Measurements from ENCODE around the gene ZNF865. TPM values are rescaled to one million over a fixed set of nuclear protein-coding genes. Genes with fewer than 3 reads are reported as not detected.

The ZNF865 gene
- total and polyA plus RNA-seq, 5 experiments from 2014 or later, result 0.22 to 24.4 (median 11.0) TPM; not detected in 1

DNA sequence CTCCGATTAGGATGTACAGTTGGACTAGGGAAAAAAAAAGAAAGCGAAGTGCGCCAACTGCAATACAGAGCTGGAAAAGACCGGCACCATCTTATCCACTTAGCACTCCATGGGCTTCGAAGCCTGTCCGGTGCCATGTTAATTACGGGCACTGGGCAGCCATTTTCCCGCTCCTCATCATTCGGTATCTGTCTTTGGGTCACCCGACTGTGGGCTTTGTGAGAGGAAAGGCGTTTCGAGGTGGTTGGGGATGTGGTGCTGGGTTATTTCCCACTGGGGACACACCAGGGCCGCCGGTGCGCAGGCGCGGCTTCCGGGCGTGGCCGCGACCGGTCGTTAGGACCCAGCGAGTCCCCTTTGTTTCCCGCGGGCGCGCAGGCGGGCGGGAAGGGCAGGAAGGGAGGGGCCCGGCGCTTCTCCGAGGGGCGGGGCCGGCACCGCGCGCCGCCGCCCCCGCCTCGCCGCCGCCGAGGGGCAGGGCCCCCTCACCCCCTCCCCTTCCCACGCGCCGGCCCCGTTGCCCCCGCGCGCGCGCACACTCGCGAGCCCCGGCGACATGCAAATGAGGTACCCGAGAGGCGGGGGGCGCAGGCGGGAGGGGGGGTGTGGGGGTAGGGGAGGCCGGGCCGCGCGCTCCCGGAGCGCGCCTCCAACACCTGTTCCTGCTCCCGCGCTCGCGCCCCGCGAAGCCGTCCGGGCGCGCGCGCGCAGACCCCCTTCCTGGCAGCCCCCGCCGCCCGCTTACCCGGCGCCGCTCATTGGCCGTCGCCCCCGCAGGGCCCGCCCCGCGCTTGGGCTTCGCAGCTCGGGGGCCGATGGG, 5.4 kb upstream of the ZNF865 start, which contains the start of gene ZNF524:
Gene ZNF524 (plus strand): TSS at position 447 of the 820 bp plus-strand sequence. CDS start 1,825 bp downstream, outside the sequence.
- DNase-seq (peak; percentile 79 to 98 (median 86)), ATAC-seq (peak; percentile 73 to 76)
- Mint-ChIP-seq H3K27me3 (no peaks in the 10 kb centered on the region), H3K4me1 (peaks cover 16 to 41% (median 31%) of the 10 kb centered on the region in 4 donors), H3K36me3 (peaks cover 0 to 23% (median 14%) of the 10 kb centered on the region in 3 donors), H3K9me3 (no peaks in the 10 kb centered on the region), H3K4me3 (peak within 1 kb of the TSS; percentile 89 to 100 (median 99)), H3K27ac (peak within 1 kb of the TSS; percentile 96 to 100 (median 99))
- POLR2A ChIA-PET, result interaction anchor here (0.6 to 6.3 kb wide), 24 partner anchors 12 to 1151 kb away, joined by 3 to 60 read pairs (median 4); partner anchors contain the start of genes HSPBP1, ISOC2, KMT5C and LENG8

GRCh38 chr19:55600662-55601028, 4.8 kb upstream of the ZNF865 start:
- no peak for DNase-seq
- ATAC-seq, result no peak
- POLR2A ChIA-PET, result interaction anchor here (0.7 to 6.3 kb wide), 10 partner anchors 14 to 261 kb away, joined by 3 to 60 read pairs (median 21); partner anchors contain the start of genes KMT5C, U2AF2, ZNF581 and ZNF628

GRCh38 chr19:55601084-55601483, 4.4 kb upstream of the ZNF865 start:
- Mint-ChIP-seq H3K36me3 (peaks cover 0 to 12% (median 3%) of the 10 kb centered on the region in 3 donors), H3K27ac (peak overlapping the region; percentile 70 to 93 (median 86)), H3K27me3 (no peaks in the 10 kb centered on the region), H3K4me1 (peaks cover 19 to 46% (median 33%) of the 10 kb centered on the region in 4 donors), H3K9me3 (no peaks in the 10 kb centered on the region), H3K4me3 (peak overlapping the region; percentile 70 to 89 (median 84))
- ATAC-seq (no peak), DNase-seq (no peak)
- POLR2A ChIA-PET, result interaction anchor here (0.5 to 6.3 kb wide), 10 partner anchors 14 to 72 kb away, joined by 3 to 60 read pairs (median 17); partner anchors contain the start of genes U2AF2, ZNF581 and ZNF784

More at GRCh38 chr19:55600662-55601028, 4.8 kb upstream of the ZNF865 start:
- Mint-ChIP-seq H3K27me3 (no peaks in the 10 kb centered on the region), H3K4me3 (peak overlapping the region; percentile 70 to 89 (median 84)), H3K27ac (peak overlapping the region; percentile 70 to 93 (median 86)), H3K9me3 (no peaks in the 10 kb centered on the region), H3K36me3 (peaks cover 0 to 17% (median 8%) of the 10 kb centered on the region in 3 donors), H3K4me1 (peaks cover 16 to 42% (median 31%) of the 10 kb centered on the region in 4 donors)

DNA sequence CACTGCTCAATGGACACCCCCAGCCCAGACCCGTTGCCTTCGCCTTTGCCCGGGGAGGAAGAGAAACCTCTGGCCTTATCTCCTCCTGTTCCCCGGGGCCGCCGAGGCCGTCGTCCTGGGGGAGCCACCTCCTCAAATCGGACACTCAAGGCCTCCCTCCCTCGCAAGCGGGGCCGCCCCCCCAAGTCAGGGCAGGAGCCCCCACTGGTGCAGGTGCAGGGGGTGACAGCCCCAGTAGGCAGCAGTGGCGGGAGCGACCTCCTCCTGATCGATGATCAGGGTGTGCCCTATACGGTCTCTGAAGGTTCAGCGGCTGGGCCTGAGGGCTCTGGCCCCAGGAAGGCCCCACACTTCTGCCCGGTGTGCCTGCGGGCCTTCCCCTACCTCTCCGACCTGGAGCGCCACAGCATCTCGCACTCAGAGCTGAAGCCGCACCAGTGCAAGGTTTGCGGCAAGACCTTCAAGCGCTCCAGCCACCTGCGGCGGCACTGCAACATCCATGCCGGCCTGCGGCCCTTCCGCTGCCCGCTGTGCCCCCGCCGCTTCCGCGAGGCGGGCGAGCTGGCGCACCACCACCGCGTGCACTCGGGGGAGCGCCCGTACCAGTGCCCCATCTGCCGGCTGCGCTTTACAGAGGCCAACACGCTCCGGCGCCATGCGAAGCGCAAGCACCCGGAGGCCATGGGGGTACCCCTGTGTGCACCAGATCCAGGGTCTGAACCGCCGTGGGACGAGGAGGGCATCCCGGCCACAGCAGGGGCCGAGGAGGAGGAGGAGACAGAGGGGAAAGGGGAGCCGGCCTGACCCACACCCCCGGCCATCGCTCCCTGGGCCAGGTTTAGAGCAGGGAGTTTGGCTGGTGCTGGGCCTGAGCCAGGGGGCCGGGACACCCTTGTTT, 3.1 kb upstream of the ZNF865 start:
- H3K9me3 Mint-ChIP-seq, result no peaks in the 10 kb centered on the region
- H3K27me3 Mint-ChIP-seq, result no peaks in the 10 kb centered on the region
- DNase-seq (no peak), ATAC-seq (no peak)
- POLR2A ChIA-PET, result interaction anchor here (1.5 to 6.3 kb wide), 4 partner anchors 23 to 52 kb away, joined by 5 to 55 read pairs (median 29); partner anchors contain the start of genes U2AF2, ZNF581 and ZNF784
- H3K4me3 Mint-ChIP-seq, result peak overlapping the region in 4 of 10 donors; percentile 49 to 89 (median 88)
- H3K27ac Mint-ChIP-seq, result peak overlapping the region in 3 of 10 donors; percentile 2 to 88 (median 73)
- peaks cover 31 to 59% (median 44%) of the 10 kb centered on the region in 4 donors for H3K4me1 Mint-ChIP-seq
- H3K36me3 Mint-ChIP-seq, result peaks cover 0 to 12% (median 0%) of the 10 kb centered on the region in 3 donors

GRCh38 chr19:55603115-55603514, 2.3 kb upstream of the ZNF865 start:
- POLR2A ChIA-PET, result interaction anchor here (0.8 to 6.3 kb wide), 4 partner anchors 22 to 195 kb away, joined by 3 to 55 read pairs (median 18); partner anchors contain the start of genes UBE2S, ZNF581 and ZNF784
- DNase-seq (no peak), ATAC-seq (no peak)
- no peaks in the 10 kb centered on the region for H3K27me3 Mint-ChIP-seq
- peaks cover 34 to 63% (median 50%) of the 10 kb centered on the region in 4 donors for H3K4me1 Mint-ChIP-seq
- H3K36me3 Mint-ChIP-seq, result peaks cover 0 to 13% (median 0%) of the 10 kb centered on the region in 3 donors
- H3K27ac Mint-ChIP-seq, result peak overlapping the region in 6 of 10 donors; percentile 20 to 87 (median 64)
- H3K4me3 Mint-ChIP-seq, result peak overlapping the region in 8 of 10 donors; percentile 11 to 89 (median 57)
- H3K9me3 Mint-ChIP-seq, result no peaks in the 10 kb centered on the region

GRCh38 chr19:55603581-55604292, 1.7 kb upstream of the ZNF865 start:
- Mint-ChIP-seq H3K4me1 (peaks cover 35 to 58% (median 52%) of the 10 kb centered on the region in 4 donors), H3K27ac (peak overlapping the region in 6 of 10 donors; percentile 3 to 98 (median 64)), H3K36me3 (peaks cover 0 to 13% (median 0%) of the 10 kb centered on the region in 3 donors), H3K27me3 (no peaks in the 10 kb centered on the region), H3K4me3 (peak overlapping the region; percentile 11 to 91 (median 60)), H3K9me3 (no peaks in the 10 kb centered on the region)
- ATAC-seq (no peak), DNase-seq (no peak)
- POLR2A ChIA-PET, result interaction anchor here (0.8 to 6.3 kb wide), 9 partner anchors 21 to 345 kb away, joined by 3 to 55 read pairs (median 8); partner anchors contain the start of genes PPP6R1, U2AF2, UBE2S and ZNF581

DNA sequence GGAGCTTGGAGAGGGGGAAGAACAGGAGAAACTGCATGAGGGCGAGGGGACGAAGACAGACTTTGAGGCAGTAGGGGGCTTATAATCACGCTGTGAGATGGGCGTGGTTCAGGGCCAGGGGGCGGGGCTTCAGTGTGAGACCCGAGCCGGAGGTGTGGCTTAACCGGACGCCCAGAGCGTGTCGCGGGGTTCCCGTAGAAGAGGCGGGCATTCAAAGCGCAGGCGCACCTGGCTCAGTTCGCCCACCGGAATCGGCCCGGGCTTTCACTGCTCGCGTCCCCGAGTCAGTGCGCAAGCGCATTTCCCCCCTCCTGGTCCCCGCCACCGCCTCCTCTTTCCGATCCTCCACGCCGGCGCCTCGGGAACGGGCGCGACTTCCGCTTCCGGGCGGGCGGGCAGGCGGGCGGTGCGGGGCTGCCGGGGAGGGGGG, 225 bp upstream of the ZNF865 start:
- Mint-ChIP-seq H3K27ac (peak overlapping the region; percentile 78 to 98 (median 94)), H3K4me3 (peak overlapping the region; percentile 78 to 93 (median 89)), H3K4me1 (peaks cover 37 to 64% (median 61%) of the 10 kb centered on the region in 4 donors), H3K9me3 (no peaks in the 10 kb centered on the region), H3K27me3 (no peaks in the 10 kb centered on the region), H3K36me3 (peaks cover 0 to 24% (median 4%) of the 10 kb centered on the region in 3 donors)
- POLR2A ChIA-PET, result interaction anchor here (0.7 to 4.2 kb wide), 14 partner anchors 12 to 346 kb away, joined by 3 to 55 read pairs (median 7); partner anchors contain the start of genes PPP6R1, U2AF2, ZNF581 and ZNF628
- peak; percentile 77 to 79 for ATAC-seq
- DNase-seq, result peak; percentile 95 to 99 (median 97)

GRCh38 chr19:55606471-55606787, 982 bp downstream of the ZNF865 start:
- ATAC-seq (no peak), DNase-seq (no peak)
- peak overlapping the region; percentile 88 to 99 (median 94) for H3K4me3 Mint-ChIP-seq
- peaks cover 0 to 25% (median 4%) of the 10 kb centered on the region in 3 donors for H3K36me3 Mint-ChIP-seq
- peaks cover 38 to 69% (median 64%) of the 10 kb centered on the region in 4 donors for H3K4me1 Mint-ChIP-seq
- H3K9me3 Mint-ChIP-seq, result no peaks in the 10 kb centered on the region
- H3K27ac Mint-ChIP-seq, result peak overlapping the region; percentile 80 to 98 (median 95)
- POLR2A ChIA-PET, result interaction anchor here (0.7 to 4.2 kb wide), 16 partner anchors 11 to 520 kb away, joined by 3 to 55 read pairs (median 6); partner anchors contain the start of genes PPP6R1, U2AF2, ZNF579 and ZNF581
- H3K27me3 Mint-ChIP-seq, result no peaks in the 10 kb centered on the region

- ATAC-seq, result no peak
- POLR2A ChIA-PET, result interaction anchor here (0.7 to 4.2 kb wide), 11 partner anchors 10 to 348 kb away, joined by 3 to 55 read pairs (median 7); partner anchors contain the start of genes PPP6R1, ZNF579, ZNF581 and ZNF784
- Mint-ChIP-seq H3K27me3 (no peaks in the 10 kb centered on the region), H3K9me3 (no peaks in the 10 kb centered on the region), H3K36me3 (peaks cover 0 to 25% (median 4%) of the 10 kb centered on the region in 3 donors), H3K27ac (peak overlapping the region; percentile 17 to 98 (median 94)), H3K4me1 (peaks cover 38 to 68% (median 63%) of the 10 kb centered on the region in 4 donors), H3K4me3 (peak overlapping the region in 9 of 10 donors; percentile 89 to 99 (median 94))
- no peak for DNase-seq
These were observed 1.4 kb downstream of the ZNF865 start for GRCh38 chr19:55606817-55607216.

GRCh38 chr19:55609326-55609725, 3.9 kb downstream of the ZNF865 start:
- peaks cover 0 to 38% (median 4%) of the 10 kb centered on the region in 3 donors for H3K36me3 Mint-ChIP-seq

More at GRCh38 chr19:55609326-55609725, 3.9 kb downstream of the ZNF865 start:
- POLR2A ChIA-PET, result no interaction called here
- H3K9me3 Mint-ChIP-seq, result no peaks in the 10 kb centered on the region
- no peaks in the 10 kb centered on the region for H3K27me3 Mint-ChIP-seq
- H3K27ac Mint-ChIP-seq, result peak overlapping the region in 3 of 10 donors; percentile 15 to 78 (median 29)
- ATAC-seq (no peak), DNase-seq (no peak)
- peaks cover 38 to 72% (median 67%) of the 10 kb centered on the region in 4 donors for H3K4me1 Mint-ChIP-seq
- H3K4me3 Mint-ChIP-seq, result no peak overlapping the region
